Right lobe of liver (tissue), 4 donors: ENCODE data around the gene CBFA2T2.

Source experiments
- CTCF ChIP-seq, 4 donors: fragments of 200-600 bp in 3 of 4; fragments of 450-650 bp in 1 of 4; IDR thresholded peaks; one replicate each; pipeline versions ENCODE4 v1.5.1 to v1.8.0; 2016 to 2022; ENCODE audit warnings: antibody characterized with exemption in 4 of 4, mild to moderate bottlenecking in 2 of 4
- POLR2A ChIP-seq: fragments of 450-650 bp; IDR thresholded peaks from one replicate; pipeline ENCODE4 v1.6.1; 2017; ENCODE audit warnings: antibody characterized with exemption, mild to moderate bottlenecking
- donor health status: DM: no; HTN: no; CAD: no.
- donor health status: DM: no; HTN: no; CAD: no.
- donor health status: DM: no; HTN: yes; CAD: no.

DNA sequence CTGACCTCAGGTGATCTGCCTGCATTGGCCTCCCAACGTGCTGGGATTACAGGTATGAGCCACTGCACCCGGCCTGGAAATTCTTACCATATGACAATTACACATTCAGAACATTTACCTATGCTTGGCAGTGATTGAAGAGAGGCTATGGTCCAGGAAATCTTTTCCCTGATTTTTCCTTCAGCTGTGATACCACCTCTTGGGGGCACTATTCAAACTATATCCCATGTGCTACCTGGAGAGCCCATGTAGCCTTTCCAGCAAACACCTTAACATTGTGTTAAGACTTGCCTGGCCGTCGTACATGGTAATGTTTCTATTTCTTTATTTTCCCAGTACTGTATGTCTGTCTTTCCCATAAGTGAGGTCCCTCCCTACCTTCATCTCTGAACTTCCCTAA is 110.5 kb downstream of the CBFA2T2 start:
- no peak for TF ChIP-seq CTCF (IDR thresholded peaks at IDR 0.05)
- no peak for TF ChIP-seq POLR2A
